Parathyroid adenoma (tissue), 2 donors: ENCODE results near the gene TTBK1.

Experiments
- H2AFZ ChIP-seq: fragments of 300-600 bp; sonication (generic); one replicate; pipeline ENCODE4 v1.7.0; 2017; ENCODE audit warnings: antibody characterized with exemption, mild to moderate bottlenecking
- H3K27ac ChIP-seq: fragments of 300-600 bp; sonication (generic); one replicate; pipeline ENCODE4 v1.7.0; 2017
- H3K27me3 ChIP-seq: fragments of 300-600 bp; sonication (generic); one replicate; pipeline ENCODE4 v1.7.0; 2017; ENCODE audit warnings: low read length; ENCODE audit not compliant: control insufficient read depth, insufficient read depth
- H3K36me3 ChIP-seq: fragments of 300-600 bp; sonication (generic); one replicate; pipeline ENCODE4 v1.7.0; 2017; ENCODE audit warnings: low read length; ENCODE audit not compliant: control insufficient read depth, insufficient read depth
- H3K4me1 ChIP-seq: fragments of 300-600 bp; sonication (generic); one replicate; pipeline ENCODE4 v1.7.0; 2017; ENCODE audit warnings: control low read depth
- H3K4me2 ChIP-seq: fragments of 300-600 bp; sonication (generic); one replicate; pipeline ENCODE4 v1.7.0; 2017; ENCODE audit warnings: low read length
- H3K4me3 ChIP-seq: fragments of 300-600 bp; sonication (generic); one replicate; pipeline ENCODE4 v1.7.0; 2017; ENCODE audit warnings: low read depth, low read length
- H3K79me2 ChIP-seq: fragments of 300-600 bp; sonication (generic); one replicate; pipeline ENCODE4 v1.7.0; 2017; ENCODE audit warnings: control low read depth
- H3K9ac ChIP-seq: fragments of 300-600 bp; sonication (generic); one replicate; pipeline ENCODE4 v1.7.0; 2017; ENCODE audit warnings: mild to moderate bottlenecking
- H3K9me3 ChIP-seq: fragments of 300-600 bp; sonication (generic); one replicate; pipeline ENCODE4 v1.7.0; 2017; ENCODE audit warnings: low read length; ENCODE audit not compliant: control insufficient read depth
- CTCF ChIP-seq: fragments of 300-600 bp; sonication (generic); IDR thresholded peaks from one replicate; pipeline ENCODE4 v1.7.0; 2017; ENCODE audit warnings: antibody characterized with exemption, mild to moderate bottlenecking
- donor health status: primary hyperparathyroidism.

The TTBK1 gene

GRCh38 chr6:43235841-43236240, 7.4 kb upstream of the TTBK1 start:
- H3K4me1 ChIP-seq = no peaks in the 10 kb centered on the region
- no peak overlapping the region for H2AFZ ChIP-seq
- TF ChIP-seq CTCF = no peak
- no peak overlapping the region for H3K9ac ChIP-seq
- H3K36me3 ChIP-seq = no peaks in the 10 kb centered on the region
- H3K4me2 ChIP-seq = no peak overlapping the region
- H3K9me3 ChIP-seq = no peaks in the 10 kb centered on the region
- no peak overlapping the region for H3K27ac ChIP-seq
- no peaks in the 10 kb centered on the region for H3K27me3 ChIP-seq
- no peaks in the 10 kb centered on the region for H3K79me2 ChIP-seq
- no peak overlapping the region for H3K4me3 ChIP-seq

GRCh38 chr6:43239054-43239453, 4.2 kb upstream of the TTBK1 start:
- no peak overlapping the region for H3K4me3 ChIP-seq
- TF ChIP-seq CTCF = no peak
- no peak overlapping the region for H2AFZ ChIP-seq
- no peaks in the 10 kb centered on the region for H3K79me2 ChIP-seq
- no peak overlapping the region for H3K4me2 ChIP-seq
- no peaks in the 10 kb centered on the region for H3K4me1 ChIP-seq
- H3K9ac ChIP-seq = no peak overlapping the region
- no peaks in the 10 kb centered on the region for H3K27me3 ChIP-seq
- H3K36me3 ChIP-seq = no peaks in the 10 kb centered on the region
- H3K9me3 ChIP-seq = no peaks in the 10 kb centered on the region
- no peak overlapping the region for H3K27ac ChIP-seq

- Histone ChIP-seq H3K9me3 (no peaks in the 10 kb centered on the region), H3K4me1 (no peaks in the 10 kb centered on the region), H3K27me3 (no peaks in the 10 kb centered on the region), H3K4me3 (no peak overlapping the region), H3K79me2 (no peaks in the 10 kb centered on the region), H2AFZ (no peak overlapping the region), H3K36me3 (no peaks in the 10 kb centered on the region), H3K9ac (no peak overlapping the region), H3K27ac (no peak overlapping the region), H3K4me2 (no peak overlapping the region)
- no peak for TF ChIP-seq CTCF
These were observed 2.3 kb upstream of the TTBK1 start for GRCh38 chr6:43240950-43241349.

- Histone ChIP-seq H3K36me3 (no peaks in the 10 kb centered on the region), H3K27me3 (no peaks in the 10 kb centered on the region), H2AFZ (no peak overlapping the region), H3K27ac (no peak overlapping the region), H3K9ac (no peak overlapping the region), H3K9me3 (no peaks in the 10 kb centered on the region), H3K4me2 (no peak overlapping the region), H3K4me1 (no peaks in the 10 kb centered on the region), H3K4me3 (no peak overlapping the region), H3K79me2 (no peaks in the 10 kb centered on the region)
- TF ChIP-seq CTCF = no peak
These were observed 1.8 kb upstream of the TTBK1 start for GRCh38 chr6:43241446-43241845.

GRCh38 chr6:43243664-43244321, 512 bp downstream of the TTBK1 start:
- Histone ChIP-seq H3K36me3 (no peaks in the 10 kb centered on the region), H3K4me3 (no peak overlapping the region), H3K9me3 (no peaks in the 10 kb centered on the region), H2AFZ (no peak overlapping the region), H3K4me1 (peaks cover 4% of the 10 kb centered on the region), H3K9ac (no peak overlapping the region), H3K27ac (no peak overlapping the region), H3K27me3 (no peaks in the 10 kb centered on the region), H3K79me2 (no peaks in the 10 kb centered on the region), H3K4me2 (no peak overlapping the region)
- TF ChIP-seq CTCF = no peak
